GM19438 (cell line): ENCODE data around the gene GUK1.
A peak's percentile ranks its signal among the peaks of the same experiment; 100 is the strongest.

Source experiments
- ATAC-seq: cut with Tn5 transposase; IDR thresholded peaks from one replicate; pipeline ENCODE4 v1.9.1; 2021; ENCODE audit warnings: low read depth; ENCODE audit not compliant: unreplicated experiment

Gene GUK1, protein sequence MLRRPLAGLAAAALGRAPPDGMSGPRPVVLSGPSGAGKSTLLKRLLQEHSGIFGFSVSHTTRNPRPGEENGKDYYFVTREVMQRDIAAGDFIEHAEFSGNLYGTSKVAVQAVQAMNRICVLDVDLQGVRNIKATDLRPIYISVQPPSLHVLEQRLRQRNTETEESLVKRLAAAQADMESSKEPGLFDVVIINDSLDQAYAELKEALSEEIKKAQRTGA

DNA sequence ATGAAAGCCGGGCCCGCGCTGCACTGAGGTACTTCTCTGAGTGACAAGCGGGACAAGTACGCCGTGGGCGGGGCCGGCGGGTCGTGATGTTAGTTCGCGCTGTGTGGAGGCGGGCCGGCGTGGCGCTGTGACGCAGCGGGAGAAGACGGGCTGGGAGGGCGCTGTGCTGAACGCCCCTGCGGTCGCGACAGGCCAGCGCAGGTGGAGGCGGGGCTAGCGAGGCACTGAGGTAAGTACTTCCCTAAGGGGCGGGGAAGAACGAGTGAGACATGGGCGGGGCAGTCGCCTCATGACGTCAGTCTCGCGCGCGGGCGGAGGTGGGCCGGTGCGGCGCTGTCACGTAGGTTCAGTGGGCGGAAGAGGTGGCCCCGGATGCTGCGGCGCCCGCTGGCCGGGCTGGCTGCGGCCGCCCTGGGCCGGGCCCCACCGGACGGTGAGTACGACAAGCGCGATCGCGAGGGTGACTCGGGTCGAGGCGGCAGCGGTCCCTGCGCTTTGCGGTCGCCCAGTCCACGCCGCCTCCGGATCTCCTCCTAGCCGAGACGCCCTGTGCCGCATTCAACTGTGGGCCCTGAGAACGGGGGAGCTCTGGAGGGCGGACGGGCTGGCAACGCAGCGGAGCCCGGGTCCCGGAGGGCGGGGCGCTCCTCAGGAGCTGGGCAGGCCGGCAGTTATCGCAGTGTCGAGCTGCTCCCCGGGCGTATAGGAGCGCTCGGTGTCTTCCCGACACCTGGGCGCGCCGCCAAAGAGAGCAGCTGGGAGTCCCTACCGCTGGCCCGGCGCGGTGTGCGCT is at the start of gene GUK1:
Gene GUK1 (plus strand): TSS at position 349 of the 793 bp plus-strand sequence. CDS start 24 bp downstream, at position 373.
- peak; percentile 83 for ATAC-seq

DNA sequence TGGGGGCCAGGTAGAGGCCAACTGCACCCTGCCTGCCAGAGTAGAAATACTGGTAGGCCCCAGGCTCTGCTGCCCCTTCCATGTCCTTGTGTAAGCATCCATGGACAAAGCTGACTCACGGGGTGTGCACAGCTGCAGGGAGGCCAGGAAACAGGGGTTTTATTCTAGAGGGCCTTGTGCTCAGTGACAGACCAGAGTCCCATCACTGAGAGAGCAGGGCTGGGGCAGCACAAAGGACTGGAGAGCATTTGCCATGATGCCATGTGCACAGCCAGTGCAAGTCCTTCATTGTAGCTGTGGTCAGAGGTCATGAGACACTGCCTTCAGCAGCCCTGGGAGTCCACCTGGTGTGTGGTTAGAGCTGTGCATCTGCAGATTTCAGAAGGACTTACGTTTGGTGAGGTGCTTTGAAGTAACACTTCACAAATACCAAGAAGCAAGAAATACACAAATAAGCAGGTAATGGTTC is 49.4 kb upstream of the GUK1 start:
- no peak for ATAC-seq

DNA sequence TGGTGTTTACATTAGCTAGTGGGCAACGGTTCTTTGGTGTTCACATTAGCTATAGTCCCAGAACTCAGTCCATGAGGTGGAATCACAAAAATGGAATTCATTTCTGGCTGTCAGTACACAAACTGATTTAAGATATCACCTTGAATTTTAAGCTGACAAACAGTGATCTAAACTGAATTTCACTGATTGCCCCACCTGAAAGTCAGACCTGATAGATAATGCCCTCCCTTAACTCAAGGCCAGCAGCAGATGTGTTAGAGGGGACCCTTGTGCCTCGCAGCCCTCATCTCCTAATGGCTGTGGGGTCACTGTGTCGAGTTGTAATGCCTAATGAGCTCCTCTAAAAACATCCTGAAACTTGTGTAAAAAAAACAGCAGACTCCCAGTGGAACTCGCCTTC is 49.0 kb upstream of the GUK1 start:
- ATAC-seq, result no peak

DNA sequence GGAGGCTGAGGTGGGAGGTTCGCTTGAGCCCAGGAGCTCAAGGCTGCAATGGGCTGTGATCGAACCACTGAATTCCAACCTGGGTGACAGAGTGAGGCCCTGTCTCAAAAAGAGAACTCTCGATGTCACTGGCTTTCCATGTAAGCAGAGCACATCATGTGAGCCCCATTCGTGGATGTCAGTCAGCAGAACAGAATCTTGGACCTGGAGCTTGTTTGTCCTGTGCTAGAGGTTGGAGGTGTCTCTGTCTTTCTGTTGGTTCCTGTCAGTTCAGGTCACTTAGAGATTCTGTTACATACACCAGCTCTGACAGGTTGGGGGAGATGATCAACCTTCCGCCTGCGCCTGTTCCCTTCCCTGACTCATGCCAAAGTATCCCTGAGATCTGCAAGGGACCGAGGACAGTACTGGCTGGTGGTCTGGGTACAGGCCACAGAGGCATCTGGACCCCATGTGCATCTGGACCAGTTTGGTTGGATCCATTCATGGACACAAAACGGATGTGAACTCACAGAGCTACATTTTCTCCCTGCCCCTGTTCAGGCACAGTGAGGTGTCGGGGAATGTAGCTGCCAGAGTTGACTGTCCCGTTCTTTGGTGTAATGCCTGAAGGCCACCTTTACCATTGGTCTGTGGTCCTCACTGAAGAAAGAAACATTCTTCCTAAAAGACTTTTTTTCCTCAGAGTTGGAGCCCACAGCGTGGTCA is 47.6 kb upstream of the GUK1 start:
- no peak for ATAC-seq

DNA sequence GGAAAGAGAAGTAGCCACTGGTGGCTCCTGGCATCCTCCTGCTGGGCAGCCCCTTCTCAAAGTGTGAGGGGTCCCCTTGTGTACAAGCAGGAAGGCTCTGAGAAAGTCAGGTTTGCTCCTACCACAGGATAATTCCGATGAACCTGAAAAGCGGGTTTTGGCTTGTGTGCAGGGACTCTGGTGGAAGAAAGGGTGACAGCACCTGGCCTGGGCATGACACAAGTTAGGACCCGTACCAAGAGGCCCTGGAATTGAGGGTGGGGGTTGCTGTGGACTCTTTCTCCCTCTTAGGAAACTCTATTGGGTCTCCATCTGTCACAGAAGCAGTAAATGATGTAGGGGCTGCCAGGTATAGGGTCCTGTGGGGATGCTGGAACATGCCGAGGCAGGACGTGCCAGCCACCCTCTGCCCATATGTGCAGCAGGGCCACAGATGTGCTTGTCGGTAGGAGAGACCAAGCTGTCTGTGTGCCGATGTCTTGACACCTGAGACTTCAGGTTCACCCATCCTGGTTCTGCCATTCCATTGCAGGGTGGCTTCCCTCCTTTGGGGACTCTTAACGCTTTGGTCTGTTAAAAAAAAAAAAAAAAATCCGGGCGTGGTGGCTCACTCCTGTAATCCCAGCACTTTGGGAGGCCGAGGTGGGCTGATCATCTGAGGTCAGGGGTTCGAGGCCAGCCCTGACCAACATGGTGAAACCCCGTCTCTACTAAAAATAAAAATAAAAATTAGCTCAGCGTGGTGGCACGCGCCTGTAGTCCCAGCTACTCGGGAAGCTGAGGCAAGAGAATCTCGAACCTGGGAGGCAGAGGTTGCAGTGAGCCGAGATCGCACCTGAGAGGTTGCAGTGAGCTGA is 46.8 kb upstream of the GUK1 start:
- no peak for ATAC-seq

DNA sequence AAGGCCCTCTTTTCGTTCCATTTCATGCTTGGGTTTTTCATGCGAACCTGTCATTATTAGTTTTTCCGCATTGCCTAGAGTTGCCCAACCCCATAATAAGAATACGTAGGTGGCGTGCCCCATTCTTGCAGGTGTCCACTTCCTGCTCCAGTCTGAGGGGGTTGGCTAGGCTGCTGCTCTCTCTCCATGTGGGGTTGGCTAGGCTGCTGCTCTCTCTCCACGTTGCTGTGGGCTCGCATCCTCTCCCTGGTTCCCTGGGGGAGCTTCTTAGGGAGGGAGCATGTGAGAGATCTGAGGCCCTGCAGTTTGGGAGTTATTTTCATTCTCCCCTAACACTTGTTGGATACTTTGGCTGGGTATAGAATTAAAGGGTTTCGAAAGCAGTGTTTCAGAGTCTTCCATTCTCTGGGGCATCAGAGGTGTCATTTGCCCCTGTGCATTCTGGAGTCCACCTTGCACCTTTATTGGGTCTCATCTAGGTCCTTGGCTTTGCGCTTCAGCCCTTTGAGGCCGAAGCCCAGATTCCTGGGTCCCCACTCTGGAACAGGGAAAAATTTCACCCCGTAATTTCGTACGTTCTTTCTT is 45.6 kb upstream of the GUK1 start:
- no peak for ATAC-seq

DNA sequence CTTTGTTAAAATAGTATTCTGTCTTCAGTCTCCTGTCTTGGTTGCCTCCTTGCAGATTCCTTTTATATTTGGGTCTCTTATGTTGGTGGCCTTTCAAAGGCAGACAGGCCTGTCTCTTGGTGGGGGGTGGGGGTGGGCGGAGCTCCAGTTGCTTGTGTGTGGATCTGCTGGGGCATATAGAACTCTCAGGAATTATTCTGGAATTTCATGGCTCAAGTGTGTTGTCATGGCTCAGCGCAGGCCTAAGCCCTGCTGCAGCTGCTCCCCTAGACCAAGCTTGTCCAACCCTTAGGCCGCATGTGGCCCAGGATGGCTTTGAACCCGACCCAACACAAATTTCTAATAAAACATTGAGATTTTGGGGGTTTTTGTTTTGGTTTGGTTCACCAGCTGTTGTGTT is 44.9 kb upstream of the GUK1 start:
- no peak for ATAC-seq

DNA sequence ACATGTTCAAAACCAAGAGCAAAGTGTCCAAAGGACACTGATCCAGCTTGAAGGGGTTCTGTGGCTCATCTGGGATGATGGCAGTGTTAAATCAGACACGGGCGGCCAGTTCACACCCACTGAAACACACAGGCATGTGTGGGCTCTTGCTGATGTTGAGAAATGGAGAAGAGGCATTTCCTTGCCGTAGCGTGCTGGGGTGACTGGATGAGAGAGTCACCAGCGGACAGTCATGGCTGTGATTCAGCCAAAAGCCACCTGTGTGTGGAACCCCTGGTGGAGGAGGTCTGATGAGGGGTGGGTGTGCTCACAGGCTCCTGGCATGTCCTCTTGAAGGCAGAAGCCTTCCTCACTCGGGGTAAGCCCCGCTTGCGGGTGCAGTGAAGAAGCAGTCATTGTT is 44.1 kb upstream of the GUK1 start:
- ATAC-seq, result no peak

DNA sequence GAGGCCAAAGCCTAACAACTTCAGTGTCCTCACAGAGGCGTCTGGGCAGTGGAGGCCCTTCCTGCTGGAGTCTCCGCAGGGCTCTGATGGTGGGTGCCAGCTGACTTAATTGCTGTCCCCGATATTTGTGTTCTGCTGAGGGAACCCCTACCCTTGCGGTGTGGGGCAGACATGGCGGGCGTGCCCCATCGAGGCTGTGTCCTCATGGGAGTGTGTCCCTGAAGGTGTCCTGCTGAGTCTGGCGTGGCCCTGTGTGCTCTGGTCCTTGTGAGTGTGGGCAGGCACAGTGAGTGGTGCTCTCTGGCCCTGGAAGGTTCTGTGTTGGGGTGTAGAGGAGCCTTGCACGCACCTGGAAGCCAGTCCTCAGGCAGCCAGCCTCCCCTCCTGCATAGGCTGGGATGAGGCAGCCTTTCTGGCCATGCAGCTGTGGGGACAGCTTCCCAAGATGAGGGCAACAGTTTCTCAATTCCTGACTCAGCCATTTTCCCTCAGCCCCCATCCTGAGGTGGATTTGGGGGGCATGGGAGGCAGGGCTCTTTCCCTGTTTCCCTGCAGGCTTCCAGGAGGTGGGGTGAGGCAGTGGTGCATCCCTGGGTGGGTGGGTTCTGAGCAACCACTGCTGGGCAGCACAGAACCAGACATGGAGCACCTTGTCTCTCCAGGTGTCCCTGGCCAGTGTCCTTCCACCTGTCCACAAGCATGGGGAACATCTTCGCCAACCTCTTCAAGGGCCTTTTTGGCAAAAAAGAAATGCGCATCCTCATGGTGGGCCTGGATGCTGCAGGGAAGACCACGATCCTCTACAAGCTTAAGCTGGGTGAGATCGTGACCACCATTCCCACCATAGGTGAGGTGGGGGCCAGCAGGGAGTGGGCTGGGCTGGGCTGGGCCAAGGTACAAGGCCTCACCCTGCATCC is 43.4 kb upstream of the GUK1 start:
- no peak for ATAC-seq

DNA sequence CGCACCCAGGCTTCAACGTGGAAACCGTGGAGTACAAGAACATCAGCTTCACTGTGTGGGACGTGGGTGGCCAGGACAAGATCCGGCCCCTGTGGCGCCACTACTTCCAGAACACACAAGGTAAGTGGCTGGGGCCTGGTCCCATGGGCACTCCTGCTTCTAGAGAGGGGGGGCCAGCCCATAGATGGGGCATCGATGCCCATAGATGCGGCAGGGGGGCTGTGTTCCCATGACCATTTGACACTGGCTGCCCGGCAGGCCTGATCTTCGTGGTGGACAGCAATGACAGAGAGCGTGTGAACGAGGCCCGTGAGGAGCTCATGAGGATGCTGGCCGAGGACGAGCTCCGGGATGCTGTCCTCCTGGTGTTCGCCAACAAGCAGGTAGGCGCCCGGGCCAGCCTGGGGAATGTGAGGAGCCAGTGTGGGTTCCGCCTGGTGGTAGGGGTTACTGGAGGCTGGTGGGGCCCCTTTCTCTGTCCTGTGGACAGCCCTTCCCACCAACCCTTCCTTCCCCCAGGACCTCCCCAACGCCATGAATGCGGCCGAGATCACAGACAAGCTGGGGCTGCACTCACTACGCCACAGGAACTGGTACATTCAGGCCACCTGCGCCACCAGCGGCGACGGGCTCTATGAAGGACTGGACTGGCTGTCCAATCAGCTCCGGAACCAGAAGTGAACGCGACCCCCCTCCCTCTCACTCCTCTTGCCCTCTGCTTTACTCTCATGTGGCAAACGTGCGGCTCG is 42.6 kb upstream of the GUK1 start:
- no peak for ATAC-seq

DNA sequence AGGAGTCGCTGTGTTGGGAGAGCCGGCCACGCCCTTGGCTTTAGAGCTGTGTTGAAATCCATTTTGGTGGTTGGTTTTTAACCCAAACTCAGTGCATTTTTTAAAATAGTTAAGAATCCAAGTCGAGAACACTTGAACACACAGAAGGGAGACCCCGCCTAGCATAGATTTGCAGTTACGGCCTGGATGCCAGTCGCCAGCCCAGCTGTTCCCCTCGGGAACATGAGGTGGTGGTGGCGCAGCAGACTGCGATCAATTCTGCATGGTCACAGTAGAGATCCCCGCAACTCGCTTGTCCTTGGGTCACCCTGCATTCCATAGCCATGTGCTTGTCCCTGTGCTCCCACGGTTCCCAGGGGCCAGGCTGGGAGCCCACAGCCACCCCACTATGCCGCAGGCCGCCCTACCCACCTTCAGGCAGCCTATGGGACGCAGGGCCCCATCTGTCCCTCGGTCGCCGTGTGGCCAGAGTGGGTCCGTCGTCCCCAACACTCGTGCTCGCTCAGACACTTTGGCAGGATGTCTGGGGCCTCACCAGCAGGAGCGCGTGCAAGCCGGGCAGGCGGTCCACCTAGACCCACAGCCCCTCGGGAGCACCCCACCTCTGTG is 41.7 kb upstream of the GUK1 start:
- ATAC-seq, result no peak

DNA sequence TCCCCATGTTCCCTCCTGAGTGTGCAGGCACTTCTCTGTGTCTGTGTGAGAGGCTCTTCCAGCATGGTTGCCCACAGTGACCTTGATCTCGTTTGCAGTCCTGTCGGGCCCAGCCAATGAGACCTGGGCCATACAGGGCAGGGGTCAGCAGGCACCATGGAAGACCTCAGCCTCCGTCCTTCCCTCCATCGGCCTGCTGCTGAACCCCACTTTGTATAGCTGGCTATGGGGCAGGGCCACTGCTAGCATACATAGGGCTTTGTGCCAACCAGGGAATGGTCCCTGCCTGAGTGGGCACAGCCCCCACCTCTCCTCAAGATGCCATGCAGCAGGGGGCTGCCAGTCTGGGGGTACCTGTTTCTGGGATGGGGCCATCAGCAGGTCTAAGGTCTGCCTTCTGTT is 40.7 kb upstream of the GUK1 start:
- no peak for ATAC-seq

DNA sequence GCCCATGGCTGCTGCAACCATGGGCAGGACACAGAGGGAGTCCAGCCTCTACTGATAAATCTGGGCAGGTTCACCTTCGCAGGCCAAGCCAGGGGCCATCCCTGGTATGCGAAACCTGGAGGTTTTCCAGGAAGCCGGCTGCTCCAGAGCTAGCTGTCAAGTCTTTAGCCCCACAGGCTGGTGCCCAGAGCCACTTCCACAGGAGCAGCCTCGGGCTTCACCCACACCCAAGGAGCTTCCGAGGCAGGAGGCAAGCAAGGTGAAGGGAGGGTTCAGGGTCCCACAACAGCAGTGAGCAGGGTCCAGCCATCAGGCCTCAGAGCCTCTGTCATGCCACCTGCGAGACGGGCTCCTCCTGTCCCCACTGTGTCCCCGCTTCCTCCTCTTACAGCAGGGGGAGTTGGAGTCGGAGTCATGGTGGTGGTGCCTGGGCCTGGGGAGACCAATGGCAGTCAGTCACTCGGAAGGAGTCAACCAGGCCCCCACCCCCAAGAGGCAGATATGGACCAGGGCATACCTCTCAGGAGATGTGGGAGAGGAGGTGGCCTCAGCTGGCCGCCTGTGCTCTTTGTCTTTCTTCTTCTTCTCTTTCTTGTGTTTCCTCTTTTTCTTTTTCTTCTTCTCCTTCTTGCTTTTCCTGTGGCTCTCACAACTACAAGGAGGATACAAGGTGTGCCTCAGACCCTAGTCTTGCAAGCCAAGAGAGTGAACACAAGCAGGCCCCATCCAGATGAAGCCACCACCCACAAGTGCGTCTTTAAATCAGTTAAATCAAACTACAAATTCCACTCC is 39.1 kb upstream of the GUK1 start:
- no peak for ATAC-seq

DNA sequence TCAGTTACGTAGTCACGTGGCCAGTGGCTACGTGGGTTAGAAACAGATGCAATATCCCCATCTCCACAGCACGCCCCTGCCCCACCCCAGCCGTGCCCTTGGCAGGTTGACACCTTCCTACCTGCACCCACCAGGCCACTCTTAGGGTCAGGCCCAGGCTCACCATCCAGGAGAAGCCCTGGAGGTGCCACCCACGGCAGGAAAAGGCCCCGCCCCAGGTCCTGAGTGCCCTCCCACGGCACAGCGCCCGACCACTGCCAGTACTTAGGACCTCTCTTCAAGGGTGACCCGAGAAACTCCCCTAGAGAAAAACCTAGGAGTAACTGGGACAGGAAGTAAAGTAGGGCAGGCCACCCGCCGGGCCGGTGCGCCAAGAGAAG is 38.5 kb upstream of the GUK1 start:
- ATAC-seq, result no peak

DNA sequence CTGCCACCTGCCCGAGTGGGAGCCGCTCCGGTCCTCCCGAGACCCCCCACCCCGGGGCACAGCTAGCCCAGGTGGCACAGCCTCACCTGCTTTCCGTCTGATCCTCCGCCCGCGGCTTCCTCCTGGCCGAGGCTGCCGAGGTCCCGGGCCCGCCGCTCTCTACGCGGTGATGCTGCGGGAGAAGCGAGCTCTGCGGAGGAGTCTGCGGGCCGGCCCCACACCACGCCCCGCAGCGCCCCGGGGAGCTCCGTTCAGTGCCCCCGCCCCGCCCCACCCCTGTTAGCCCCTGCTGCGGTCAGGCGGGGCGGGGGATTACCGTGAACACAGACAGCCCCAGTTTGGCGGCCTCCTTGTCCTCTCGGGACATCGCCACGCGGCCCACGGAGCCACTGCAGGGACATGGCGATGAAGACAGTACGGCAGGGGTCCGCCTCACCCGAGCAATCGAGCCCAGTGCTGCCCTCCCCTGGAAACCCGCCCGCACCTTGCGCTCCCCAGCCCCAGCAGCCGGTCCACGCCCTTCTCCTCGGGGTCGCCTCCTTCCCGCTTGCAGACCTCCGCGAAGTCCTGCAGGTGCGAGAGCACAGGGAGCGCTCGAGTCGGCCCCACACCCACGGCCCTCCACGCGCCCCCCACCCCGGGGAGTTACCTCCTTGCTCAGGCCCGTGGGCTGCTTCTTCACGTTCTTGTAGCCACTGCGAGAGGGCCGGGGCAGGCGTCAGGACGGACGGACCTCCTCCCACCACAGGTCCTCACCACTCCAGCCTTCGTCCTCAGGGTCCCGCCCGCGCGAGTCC is 37.9 kb upstream of the GUK1 start:
- ATAC-seq, result peak; percentile 25

DNA sequence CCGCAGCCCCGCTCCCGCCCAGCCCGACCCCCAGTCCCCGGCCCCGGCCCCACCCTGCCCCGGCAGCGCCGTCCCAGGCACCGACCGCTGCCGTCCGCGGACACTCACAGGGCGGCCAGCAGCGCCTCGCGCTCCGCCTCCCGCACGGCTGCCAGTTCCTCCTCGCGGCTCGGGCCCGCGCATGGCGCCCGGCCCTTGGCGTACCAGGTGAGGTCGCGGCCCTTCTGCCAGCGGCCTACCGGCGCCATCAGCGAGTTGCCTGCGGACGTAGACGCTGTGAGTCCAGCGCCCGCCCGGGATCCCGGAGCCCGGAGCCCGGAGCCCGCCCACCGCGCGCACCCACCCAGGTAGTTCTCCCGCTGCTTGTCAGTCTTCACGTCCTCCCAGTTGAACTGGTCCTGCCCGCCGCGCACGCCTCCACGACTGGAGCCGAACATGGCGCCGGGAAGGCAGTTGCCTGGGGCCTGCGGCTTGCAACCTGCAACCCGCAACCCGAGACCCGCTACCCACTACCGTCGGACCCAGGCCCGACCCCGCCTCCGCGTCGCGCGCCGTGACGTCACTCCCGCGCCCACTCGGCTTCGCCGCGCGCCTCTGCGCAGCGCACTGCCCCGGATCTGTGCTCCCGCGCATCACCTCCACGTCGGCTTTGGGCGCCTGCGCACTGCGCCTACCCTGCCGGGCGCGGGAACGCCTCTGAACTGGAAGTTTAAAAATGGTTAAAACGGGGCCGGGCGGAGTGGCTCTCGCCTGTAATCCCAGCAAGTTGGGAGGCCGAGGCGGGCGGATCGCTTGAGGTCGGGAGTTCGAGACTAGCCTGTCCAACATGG is 37.1 kb upstream of the GUK1 start, which contains the start of gene C1orf35:
Gene C1orf35 (minus strand): TSS at position 535 of the 830 bp plus-strand sequence. CDS start 98 bp downstream, at position 437.
- ATAC-seq, result peak; percentile 66
